NCI-H1436 treated with DMSO at 0.1 percent for 48 hours (cell line): ENCODE measurements around the gene H2BK1.

Source experiments
- DNase-seq: peaks from one replicate; lab custom pipeline; 2025; lab: John Stamatoyannopoulos, UW

Gene H2BK1

GRCh38 chr7:151245360-151246101 lies 35.2 kb upstream of the H2BK1 start:
- DNase-seq, result no peak

- DNase-seq, result no peak
Observed at GRCh38 chr7:151244841-151245346, 34.6 kb upstream of the H2BK1 start.

- no peak for DNase-seq
Observed at GRCh38 chr7:151244196-151244840, 34.0 kb upstream of the H2BK1 start.

DNA sequence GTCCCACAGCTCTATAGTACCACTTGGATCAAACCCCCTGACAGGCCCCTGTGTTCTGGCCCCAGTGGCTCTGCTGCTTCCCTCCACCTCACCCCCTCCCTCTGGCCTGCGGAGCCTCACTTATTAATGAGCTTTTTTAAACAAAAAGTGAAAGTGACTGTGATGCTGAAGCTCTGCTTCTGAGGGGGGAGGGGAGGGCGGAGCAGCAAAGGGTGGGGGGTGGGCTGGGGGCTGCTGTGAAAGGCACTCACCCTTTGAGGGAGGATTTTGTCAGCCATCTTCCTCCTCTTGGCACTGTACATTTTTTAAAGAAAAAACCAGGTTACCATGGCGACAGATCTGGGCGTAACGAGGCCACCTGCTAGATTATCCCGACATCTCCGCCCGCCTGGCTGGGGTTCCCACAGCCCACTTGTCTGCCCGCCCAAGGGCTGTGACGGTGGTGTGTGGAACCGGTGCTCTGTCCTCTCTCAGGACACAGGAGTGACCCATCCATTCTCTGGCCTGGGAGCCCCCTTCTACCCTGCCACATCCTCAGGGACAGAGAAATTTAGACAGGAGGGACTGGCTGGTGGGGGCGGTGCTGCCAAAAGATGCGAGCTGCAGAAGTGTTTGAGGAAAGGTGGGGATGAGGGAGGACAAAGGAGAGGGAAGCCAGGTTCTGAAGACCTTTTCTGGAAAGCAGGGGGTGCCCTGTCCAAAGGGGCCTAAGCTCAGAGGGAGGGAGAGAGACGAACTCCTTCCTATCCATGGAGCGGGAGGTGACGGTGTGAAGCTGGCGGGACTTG lies 33.3 kb upstream of the H2BK1 start:
- DNase-seq, result no peak

GRCh38 chr7:151243045-151243349 lies 32.7 kb upstream of the H2BK1 start:
- DNase-seq, result no peak

DNA sequence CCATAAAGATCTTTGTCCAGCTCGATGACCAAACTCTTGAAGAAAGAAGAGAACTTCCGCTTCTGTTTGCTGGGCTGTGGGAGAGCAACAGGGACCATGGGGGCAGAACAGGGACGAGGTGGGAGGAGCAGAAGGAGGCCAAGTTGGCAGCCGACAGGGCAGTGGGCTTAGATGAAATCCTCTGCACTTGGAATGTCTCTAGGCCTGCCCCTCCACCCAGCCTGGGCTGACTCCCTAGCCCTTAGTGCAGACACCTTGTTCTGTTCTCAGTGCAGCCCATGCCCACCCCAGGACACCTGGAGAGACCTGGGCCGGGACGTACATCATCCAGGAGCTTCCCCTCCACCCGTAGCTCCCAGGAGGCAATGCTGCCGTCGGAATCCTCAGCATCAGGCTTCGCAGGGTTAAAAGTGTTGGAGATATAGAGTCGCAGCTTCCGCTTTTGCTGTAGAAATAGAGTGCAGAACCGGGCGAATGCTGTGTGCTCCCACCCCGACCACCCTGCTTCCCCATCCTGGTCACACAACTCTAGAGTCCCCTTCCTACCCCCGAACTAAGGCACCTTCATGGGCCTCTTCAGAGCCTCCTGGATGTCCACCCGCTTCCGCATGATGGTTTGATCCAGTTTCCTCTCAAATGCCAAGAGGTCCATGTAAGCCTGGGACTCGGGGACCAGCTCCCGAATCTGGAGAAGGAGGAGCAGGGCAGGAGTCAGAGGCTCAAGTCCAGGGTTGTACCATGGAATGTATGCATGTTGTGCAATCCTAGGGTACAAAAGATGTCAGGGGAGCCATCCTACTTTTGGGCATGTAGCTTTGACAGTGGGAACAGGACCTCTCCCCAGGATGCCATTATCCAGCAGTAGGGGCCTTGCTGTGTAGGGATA lies 32.1 kb upstream of the H2BK1 start:
- DNase-seq, result no peak

GRCh38 chr7:151241755-151242096 lies 31.4 kb upstream of the H2BK1 start:
- DNase-seq, result no peak

GRCh38 chr7:151240942-151241754 lies 30.9 kb upstream of the H2BK1 start:
- DNase-seq, result no peak

DNA sequence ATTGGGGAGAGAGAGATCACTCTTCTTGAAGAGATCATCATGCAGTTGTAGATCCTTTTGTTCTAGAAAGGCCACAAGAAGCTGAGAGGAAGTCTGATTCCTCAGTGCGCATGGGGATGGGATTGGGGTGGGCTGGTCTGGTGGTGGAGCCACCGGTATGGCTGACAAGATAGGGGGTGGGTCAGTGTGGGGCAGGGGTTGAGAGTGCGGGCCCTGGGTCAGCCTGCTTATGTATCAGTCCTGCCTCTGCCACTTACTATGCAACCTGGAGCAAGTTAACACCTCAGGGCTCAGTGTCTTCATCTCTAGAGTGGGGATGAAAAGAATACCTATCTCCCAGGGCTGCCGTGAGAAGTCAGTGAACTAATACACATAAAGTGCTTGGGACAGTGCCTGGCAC lies 30.2 kb upstream of the H2BK1 start:
- DNase-seq, result no peak

GRCh38 chr7:151239837-151240459 lies 29.7 kb upstream of the H2BK1 start:
- no peak for DNase-seq

DNA sequence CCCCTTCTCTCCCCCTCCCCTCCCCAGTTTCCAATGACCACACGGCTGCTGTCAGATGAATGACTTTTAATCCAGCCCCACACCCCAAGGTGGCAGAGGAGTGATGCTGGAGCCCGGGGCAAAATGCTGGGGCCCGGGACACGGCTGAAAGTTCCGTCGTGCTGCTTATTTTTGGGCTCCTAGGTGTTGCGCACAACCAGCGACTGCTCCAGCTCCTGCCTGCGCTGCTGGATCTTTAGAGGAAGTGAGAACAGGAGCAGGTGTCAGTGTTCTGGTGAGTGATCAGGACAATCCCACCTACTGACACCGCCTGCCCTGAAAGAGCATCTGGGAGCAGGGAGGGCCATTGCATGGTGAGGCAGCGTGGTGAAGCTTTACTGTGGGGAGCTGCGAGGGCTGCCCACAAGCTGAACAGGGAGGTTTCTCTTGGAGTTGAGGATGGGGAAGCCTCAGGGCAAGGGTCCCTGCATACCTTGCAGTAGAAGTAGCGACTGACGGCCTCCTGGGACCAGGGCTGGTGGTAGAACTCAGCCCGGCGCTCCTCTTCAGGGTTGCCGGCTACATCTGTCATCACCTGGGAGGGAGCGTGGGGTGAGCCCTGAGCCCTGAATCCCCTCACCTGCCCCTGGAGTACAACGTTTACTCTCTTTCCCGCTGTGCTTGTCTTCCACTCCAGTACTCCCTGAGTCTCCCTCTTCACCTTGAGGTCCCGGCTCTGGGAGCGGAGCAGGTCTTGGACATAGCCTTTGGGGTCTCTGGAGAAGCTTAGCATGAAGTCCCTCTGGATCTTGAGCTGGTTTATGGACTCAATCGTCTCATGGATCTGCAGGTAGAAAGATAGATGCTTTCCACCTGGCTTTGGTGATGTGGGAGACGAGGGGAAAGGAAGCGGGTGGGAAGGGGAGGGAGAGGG lies 28.9 kb upstream of the H2BK1 start:
- DNase-seq, result no peak

DNA sequence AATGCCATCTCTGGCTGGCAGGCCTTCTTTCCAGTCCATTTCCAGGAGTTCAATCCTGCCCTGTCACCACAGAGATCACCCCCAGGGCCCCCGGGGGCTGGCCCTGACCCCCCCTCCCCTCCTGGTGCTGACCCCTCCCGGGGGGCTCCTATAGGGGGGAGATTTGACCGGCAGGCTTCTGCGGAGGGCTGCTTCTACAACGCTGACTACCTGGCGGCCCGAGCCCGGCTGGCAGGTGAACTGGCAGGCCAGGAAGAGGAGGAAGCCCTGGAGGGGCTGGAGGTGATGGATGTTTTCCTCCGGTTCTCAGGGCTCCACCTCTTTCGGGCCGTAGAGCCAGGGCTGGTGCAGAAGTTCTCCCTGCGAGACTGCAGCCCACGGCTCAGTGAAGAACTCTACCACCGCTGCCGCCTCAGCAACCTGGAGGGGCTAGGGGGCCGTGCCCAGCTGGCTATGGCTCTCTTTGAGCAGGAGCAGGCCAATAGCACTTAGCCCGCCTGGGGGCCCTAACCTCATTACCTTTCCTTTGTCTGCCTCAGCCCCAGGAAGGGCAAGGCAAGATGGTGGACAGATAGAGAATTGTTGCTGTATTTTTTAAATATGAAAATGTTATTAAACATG lies 28.0 kb upstream of the H2BK1 start:
- no peak for DNase-seq

DNA sequence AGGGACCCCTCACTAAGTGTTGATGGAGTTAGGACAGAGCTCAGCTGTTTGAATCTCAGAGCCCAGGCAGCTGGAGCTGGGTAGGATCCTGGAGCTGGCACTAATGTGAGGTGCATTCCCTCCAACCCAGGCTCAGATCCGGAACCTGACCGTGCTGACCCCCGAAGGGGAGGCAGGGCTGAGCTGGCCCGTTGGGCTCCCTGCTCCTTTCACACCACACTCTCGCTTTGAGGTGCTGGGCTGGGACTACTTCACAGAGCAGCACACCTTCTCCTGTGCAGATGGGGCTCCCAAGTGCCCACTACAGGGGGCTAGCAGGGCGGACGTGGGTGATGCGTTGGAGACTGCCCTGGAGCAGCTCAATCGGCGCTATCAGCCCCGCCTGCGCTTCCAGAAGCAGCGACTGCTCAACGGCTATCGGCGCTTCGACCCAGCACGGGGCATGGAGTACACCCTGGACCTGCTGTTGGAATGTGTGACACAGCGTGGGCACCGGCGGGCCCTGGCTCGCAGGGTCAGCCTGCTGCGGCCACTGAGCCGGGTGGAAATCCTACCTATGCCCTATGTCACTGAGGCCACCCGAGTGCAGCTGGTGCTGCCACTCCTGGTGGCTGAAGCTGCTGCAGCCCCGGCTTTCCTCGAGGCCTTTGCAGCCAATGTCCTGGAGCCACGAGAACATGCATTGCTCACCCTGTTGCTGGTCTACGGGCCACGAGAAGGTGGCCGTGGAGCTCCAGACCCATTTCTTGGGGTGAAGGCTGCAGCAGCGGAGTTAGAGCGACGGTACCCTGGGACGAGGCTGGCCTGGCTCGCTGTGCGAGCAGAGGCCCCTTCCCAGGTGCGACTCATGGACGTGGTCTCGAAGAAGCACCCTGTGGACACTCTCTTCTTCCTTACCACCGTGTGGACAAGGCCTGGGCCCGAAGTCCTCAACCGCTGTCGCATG lies 27.2 kb upstream of the H2BK1 start:
- DNase-seq, result no peak

GRCh38 chr7:151236406-151236805 lies 26.1 kb upstream of the H2BK1 start:
- no peak for DNase-seq

- DNase-seq, result no peak
Observed at GRCh38 chr7:151235091-151235787, 25.0 kb upstream of the H2BK1 start.

- DNase-seq, result no peak
Observed at GRCh38 chr7:151233804-151234203, 23.5 kb upstream of the H2BK1 start.

- no peak for DNase-seq
Observed at GRCh38 chr7:151232917-151233701, 22.8 kb upstream of the H2BK1 start.
